K562 (cell line): ENCODE data around the gene SPRY2. TPM values are rescaled to one million over a fixed set of nuclear protein-coding genes. Genes with fewer than 3 reads are reported as not detected.

ENCODE experiments used
- BMI1 ChIP-seq: fragments of 150-350 bp; IDR thresholded peaks from 2 replicates; pipeline ENCODE4 v1.6.1; 2014; ENCODE audit warnings: low read length
- FOXA1 ChIP-seq: fragments of 450-650 bp; IDR thresholded peaks from 2 replicates; pipeline ENCODE4 v1.6.1; 2016; ENCODE audit warnings: mild to moderate bottlenecking, borderline replicate concordance
- HCFC1 ChIP-seq: IDR thresholded peaks from 2 replicates; pipeline ENCODE4 v1.6.1; 2012; ENCODE audit warnings: low read depth, low read length, improper control_type of control experiment
- HMG20A ChIP-seq: fragments of 450-650 bp; formaldehyde crosslinking; conservative IDR thresholded peaks from 2 replicates; pipeline ENCODE4 v1.4.0; 2020; ENCODE audit warnings: mild to moderate bottlenecking, mixed read lengths
- KDM5B ChIP-seq: fragments of 200-600 bp; sonication (generic); IDR thresholded peaks from 2 replicates; pipeline ENCODE4 v1.6.1; 2012; ENCODE audit warnings: low read depth, mild to moderate bottlenecking, moderate library complexity, low read length, control low read depth, inconsistent platforms; ENCODE audit not compliant: insufficient replicate concordance
- ZNF445 ChIP-seq: fragments of 250-450 bp; sonication (Bioruptor Pico); IDR thresholded peaks from 2 replicates; pipeline ENCODE4 v1.4.0; 2020; ENCODE audit warnings: low read depth, mild to moderate bottlenecking, moderate library complexity
- polyA plus RNA-seq, 8 experiments: library from polyadenylated mRNA; depleted of rRNA in 4 of 8; stranded (reverse) in 5 of 8; unstranded in 3 of 8; fragments of >200 nt; fragmentation: Nextera tagmentation in 2 of 8; fragmentation: Illumina TruSeq in 1 of 8; extraction: Ambion mirVana in 2 of 8; extraction: Trizol in 1 of 8; gene quantifications; 2 replicates each; pipeline versions ENCODE4 v1.2.1 to v1.2.3, GENCODE V29; 2011 to 2014; ENCODE audit warnings: inconsistent platforms in 1 of 8, missing spikeins in 1 of 8
- total RNA-seq, 7 experiments: library from RNA; depleted of rRNA in 6 of 7; stranded (reverse); fragments of >200 nt in 6 of 7; fragmentation: Illumina TruSeq in 2 of 7; extraction: Trizol in 2 of 7; gene quantifications; 2 replicates each; pipeline versions ENCODE4 v1.2.1 to v1.2.3, GENCODE V29; 2011 to 2021; ENCODE audit warnings: low replicate concordance in 1 of 7
- TF ChIP-seq, protein P1 (sequence below): fragments of 450-650 bp; conservative IDR thresholded peaks from 2 replicates; pipeline ENCODE4 v1.6.1; 2016; ENCODE audit warnings: missing genetic modification characterization, low read depth, mild to moderate bottlenecking, missing compliant biosample characterization, moderate library complexity
- TF ChIP-seq, protein P2 (sequence below): fragments of 450-650 bp; IDR thresholded peaks from 2 replicates; pipeline ENCODE4 v1.6.1; 2016; ENCODE audit warnings: mild to moderate bottlenecking, moderate library complexity
- TF ChIP-seq, protein P3 (sequence below): fragments of 250-450 bp; sonication (Bioruptor Pico); IDR thresholded peaks from 2 replicates; pipeline ENCODE4 v1.8.0; 2021; ENCODE audit warnings: mild to moderate bottlenecking, moderate library complexity
- TF ChIP-seq, protein P4 (sequence below): sonication (generic); formaldehyde crosslinking; IDR thresholded peaks from 2 replicates; pipeline ENCODE4 v1.4.0; 2020; ENCODE audit warnings: mild to moderate bottlenecking, missing genetic modification reagents

SPRY2 gene
- total and polyA plus RNA-seq, 9 of the 15 experiments (the other 6 are each of a cell fraction or from before 2014, with no cell fraction given), result 1.8 to 7.8 (median 3.4) TPM

GRCh38 chr13:80342471-80343371 is 1.8 kb upstream of the SPRY2 start (continued):
- TF ChIP-seq, protein P1, sequence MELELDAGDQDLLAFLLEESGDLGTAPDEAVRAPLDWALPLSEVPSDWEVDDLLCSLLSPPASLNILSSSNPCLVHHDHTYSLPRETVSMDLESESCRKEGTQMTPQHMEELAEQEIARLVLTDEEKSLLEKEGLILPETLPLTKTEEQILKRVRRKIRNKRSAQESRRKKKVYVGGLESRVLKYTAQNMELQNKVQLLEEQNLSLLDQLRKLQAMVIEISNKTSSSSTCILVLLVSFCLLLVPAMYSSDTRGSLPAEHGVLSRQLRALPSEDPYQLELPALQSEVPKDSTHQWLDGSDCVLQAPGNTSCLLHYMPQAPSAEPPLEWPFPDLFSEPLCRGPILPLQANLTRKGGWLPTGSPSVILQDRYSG, result no peak
- TF ChIP-seq ZNF445 (CRISPR knock-in tag) (no peak), FOXA1 (no peak), HCFC1 (no peak), BMI1 (no peak), HMG20A (CRISPR knock-in tag) (no peak), KDM5B (no peak)
- TF ChIP-seq, protein P2, sequence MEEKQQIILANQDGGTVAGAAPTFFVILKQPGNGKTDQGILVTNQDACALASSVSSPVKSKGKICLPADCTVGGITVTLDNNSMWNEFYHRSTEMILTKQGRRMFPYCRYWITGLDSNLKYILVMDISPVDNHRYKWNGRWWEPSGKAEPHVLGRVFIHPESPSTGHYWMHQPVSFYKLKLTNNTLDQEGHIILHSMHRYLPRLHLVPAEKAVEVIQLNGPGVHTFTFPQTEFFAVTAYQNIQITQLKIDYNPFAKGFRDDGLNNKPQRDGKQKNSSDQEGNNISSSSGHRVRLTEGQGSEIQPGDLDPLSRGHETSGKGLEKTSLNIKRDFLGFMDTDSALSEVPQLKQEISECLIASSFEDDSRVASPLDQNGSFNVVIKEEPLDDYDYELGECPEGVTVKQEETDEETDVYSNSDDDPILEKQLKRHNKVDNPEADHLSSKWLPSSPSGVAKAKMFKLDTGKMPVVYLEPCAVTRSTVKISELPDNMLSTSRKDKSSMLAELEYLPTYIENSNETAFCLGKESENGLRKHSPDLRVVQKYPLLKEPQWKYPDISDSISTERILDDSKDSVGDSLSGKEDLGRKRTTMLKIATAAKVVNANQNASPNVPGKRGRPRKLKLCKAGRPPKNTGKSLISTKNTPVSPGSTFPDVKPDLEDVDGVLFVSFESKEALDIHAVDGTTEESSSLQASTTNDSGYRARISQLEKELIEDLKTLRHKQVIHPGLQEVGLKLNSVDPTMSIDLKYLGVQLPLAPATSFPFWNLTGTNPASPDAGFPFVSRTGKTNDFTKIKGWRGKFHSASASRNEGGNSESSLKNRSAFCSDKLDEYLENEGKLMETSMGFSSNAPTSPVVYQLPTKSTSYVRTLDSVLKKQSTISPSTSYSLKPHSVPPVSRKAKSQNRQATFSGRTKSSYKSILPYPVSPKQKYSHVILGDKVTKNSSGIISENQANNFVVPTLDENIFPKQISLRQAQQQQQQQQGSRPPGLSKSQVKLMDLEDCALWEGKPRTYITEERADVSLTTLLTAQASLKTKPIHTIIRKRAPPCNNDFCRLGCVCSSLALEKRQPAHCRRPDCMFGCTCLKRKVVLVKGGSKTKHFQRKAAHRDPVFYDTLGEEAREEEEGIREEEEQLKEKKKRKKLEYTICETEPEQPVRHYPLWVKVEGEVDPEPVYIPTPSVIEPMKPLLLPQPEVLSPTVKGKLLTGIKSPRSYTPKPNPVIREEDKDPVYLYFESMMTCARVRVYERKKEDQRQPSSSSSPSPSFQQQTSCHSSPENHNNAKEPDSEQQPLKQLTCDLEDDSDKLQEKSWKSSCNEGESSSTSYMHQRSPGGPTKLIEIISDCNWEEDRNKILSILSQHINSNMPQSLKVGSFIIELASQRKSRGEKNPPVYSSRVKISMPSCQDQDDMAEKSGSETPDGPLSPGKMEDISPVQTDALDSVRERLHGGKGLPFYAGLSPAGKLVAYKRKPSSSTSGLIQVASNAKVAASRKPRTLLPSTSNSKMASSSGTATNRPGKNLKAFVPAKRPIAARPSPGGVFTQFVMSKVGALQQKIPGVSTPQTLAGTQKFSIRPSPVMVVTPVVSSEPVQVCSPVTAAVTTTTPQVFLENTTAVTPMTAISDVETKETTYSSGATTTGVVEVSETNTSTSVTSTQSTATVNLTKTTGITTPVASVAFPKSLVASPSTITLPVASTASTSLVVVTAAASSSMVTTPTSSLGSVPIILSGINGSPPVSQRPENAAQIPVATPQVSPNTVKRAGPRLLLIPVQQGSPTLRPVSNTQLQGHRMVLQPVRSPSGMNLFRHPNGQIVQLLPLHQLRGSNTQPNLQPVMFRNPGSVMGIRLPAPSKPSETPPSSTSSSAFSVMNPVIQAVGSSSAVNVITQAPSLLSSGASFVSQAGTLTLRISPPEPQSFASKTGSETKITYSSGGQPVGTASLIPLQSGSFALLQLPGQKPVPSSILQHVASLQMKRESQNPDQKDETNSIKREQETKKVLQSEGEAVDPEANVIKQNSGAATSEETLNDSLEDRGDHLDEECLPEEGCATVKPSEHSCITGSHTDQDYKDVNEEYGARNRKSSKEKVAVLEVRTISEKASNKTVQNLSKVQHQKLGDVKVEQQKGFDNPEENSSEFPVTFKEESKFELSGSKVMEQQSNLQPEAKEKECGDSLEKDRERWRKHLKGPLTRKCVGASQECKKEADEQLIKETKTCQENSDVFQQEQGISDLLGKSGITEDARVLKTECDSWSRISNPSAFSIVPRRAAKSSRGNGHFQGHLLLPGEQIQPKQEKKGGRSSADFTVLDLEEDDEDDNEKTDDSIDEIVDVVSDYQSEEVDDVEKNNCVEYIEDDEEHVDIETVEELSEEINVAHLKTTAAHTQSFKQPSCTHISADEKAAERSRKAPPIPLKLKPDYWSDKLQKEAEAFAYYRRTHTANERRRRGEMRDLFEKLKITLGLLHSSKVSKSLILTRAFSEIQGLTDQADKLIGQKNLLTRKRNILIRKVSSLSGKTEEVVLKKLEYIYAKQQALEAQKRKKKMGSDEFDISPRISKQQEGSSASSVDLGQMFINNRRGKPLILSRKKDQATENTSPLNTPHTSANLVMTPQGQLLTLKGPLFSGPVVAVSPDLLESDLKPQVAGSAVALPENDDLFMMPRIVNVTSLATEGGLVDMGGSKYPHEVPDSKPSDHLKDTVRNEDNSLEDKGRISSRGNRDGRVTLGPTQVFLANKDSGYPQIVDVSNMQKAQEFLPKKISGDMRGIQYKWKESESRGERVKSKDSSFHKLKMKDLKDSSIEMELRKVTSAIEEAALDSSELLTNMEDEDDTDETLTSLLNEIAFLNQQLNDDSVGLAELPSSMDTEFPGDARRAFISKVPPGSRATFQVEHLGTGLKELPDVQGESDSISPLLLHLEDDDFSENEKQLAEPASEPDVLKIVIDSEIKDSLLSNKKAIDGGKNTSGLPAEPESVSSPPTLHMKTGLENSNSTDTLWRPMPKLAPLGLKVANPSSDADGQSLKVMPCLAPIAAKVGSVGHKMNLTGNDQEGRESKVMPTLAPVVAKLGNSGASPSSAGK, result peak; percentile 92
- TF ChIP-seq, protein P3, sequence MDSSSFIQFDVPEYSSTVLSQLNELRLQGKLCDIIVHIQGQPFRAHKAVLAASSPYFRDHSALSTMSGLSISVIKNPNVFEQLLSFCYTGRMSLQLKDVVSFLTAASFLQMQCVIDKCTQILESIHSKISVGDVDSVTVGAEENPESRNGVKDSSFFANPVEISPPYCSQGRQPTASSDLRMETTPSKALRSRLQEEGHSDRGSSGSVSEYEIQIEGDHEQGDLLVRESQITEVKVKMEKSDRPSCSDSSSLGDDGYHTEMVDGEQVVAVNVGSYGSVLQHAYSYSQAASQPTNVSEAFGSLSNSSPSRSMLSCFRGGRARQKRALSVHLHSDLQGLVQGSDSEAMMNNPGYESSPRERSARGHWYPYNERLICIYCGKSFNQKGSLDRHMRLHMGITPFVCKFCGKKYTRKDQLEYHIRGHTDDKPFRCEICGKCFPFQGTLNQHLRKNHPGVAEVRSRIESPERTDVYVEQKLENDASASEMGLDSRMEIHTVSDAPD (CRISPR knock-in tag), result no peak
- TF ChIP-seq, protein P4, sequence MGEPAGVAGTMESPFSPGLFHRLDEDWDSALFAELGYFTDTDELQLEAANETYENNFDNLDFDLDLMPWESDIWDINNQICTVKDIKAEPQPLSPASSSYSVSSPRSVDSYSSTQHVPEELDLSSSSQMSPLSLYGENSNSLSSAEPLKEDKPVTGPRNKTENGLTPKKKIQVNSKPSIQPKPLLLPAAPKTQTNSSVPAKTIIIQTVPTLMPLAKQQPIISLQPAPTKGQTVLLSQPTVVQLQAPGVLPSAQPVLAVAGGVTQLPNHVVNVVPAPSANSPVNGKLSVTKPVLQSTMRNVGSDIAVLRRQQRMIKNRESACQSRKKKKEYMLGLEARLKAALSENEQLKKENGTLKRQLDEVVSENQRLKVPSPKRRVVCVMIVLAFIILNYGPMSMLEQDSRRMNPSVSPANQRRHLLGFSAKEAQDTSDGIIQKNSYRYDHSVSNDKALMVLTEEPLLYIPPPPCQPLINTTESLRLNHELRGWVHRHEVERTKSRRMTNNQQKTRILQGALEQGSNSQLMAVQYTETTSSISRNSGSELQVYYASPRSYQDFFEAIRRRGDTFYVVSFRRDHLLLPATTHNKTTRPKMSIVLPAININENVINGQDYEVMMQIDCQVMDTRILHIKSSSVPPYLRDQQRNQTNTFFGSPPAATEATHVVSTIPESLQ (CRISPR knock-in tag), result no peak
